ENCODE data around the gene IBA57. TPM values are rescaled to one million over a fixed set of nuclear protein-coding genes. Genes with fewer than 3 reads are reported as not detected.
"Not testable (repeated sequence)": the region's sequence is repeated elsewhere in the genome, so short reads cannot be mapped to it uniquely, and the experiment has no call there.

IBA57 gene
- total and polyA plus RNA-seq, 2 donors = 1.7 to 4.2 TPM

DNA sequence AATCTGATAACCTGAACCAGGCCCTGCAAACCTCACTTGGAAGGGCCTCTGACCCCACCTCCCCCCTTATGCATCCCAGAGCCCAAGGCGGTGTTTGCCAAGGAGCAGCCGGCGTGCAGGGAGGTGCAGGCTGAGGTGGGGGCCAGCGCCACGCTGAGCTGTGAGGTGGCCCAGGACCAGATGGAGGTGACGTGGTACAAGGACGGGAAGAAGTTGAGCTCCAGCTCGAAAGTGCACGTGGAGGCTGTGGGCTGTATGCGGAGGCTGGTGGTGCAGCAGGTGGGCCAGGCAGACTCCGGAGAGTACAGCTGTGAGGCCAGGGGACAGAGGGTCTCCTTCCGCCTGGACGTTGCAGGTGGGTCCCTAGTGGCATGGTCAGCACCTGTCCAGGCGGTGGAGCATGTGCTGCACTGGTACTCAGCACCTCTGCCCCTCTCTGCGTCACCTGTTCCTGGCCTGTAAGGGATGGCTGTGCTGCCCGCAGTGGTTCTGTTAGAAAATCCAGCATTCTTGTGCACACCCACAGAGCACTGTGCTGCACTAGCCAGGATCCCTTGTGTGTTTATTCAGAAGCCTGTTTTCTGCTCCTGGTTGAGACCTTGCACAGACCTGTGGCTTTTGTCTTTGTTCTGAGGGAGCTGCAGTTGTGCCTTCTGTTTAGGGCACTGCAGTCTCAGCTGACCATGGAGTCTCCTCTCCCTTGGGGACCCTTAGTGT, 53.8 kb downstream of the IBA57 start:
- no peak for DNase-seq (ENCODE audit: low read depth in 6 of 9, low spot score in 9 of 9)

DNA sequence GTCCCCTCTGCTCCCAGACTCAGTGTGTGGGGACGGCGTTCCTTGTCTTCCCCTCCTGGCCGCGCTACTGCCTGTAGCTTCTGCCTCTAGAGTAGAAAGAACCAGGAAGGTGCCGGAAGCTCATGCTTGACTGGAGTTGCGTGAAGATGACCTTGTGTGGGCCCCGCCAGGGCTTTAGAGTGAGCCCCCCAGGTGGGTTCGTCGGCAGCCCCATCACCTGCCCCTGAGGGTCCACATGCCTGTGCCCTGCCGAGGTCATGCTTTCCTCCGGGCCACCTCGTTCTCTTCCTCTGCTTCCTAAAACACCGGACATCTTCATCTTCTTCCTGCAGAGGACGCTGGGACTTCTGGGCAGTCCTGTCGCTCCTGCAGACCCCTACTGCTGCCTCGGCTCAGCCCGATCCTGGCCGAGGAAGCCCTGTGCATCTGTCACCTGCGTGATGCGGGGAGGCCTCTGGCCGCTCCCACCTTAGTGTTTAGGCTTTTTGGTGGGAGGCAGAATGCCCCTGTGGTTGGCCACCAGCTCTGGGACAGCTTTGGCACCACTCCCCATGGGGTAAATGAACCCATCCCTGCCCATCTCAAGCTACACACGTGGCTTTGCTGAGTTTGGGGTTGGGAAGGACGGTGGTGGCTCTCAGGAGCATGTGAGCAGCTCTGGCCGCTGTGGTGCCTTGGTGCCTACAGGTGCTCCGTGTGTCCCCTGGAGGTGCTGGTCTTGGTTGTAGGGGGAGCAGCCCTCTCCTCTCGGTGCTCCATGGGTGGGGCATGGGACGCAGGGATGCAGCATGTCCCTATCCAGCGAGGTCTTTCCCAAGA, 54.6 kb downstream of the IBA57 start:
- H3K27me3 ChIP-seq (ENCODE audit: control insufficient read depth in 2 of 2, insufficient read depth in 1 of 2, low read length in 1 of 2) = no peaks in the 10 kb centered on the region
- H3K4me3 ChIP-seq (ENCODE audit: low read length in 2 of 2) = no peak overlapping the region
- H3K36me3 ChIP-seq (ENCODE audit: control insufficient read depth in 2 of 2, insufficient read depth in 2 of 2, low read length in 1 of 2) = peaks cover 41 to 60% of the 10 kb centered on the region in 2 donors
- WGBS = 98% methylated on average over 28 of the region's 28 CpGs
- H3K9me3 ChIP-seq (ENCODE audit: control insufficient read depth in 2 of 2, insufficient read depth in 1 of 2, low read length in 1 of 2) = peaks cover 4 to 11% of the 10 kb centered on the region in 2 donors
- no peak overlapping the region for H3K27ac ChIP-seq (ENCODE audit: low read depth in 1 of 2, low read length in 1 of 2)
- no peak for DNase-seq (ENCODE audit: low read depth in 6 of 9, low spot score in 9 of 9)
- no peaks in the 10 kb centered on the region for H3K4me1 ChIP-seq (ENCODE audit: control insufficient read depth in 2 of 2, insufficient read depth in 2 of 2, low read length in 2 of 2)

More for the DNA sequence above, 53.8 kb downstream of the IBA57 start:
- no peaks in the 10 kb centered on the region for H3K27me3 ChIP-seq (ENCODE audit: control insufficient read depth in 2 of 2, insufficient read depth in 1 of 2, low read length in 1 of 2)
- 99% methylated on average over 16 of the region's 16 CpGs for WGBS
- H3K9me3 ChIP-seq (ENCODE audit: control insufficient read depth in 2 of 2, insufficient read depth in 1 of 2, low read length in 1 of 2) = peaks cover under 1 to 5% of the 10 kb centered on the region in 2 donors
- H3K36me3 ChIP-seq (ENCODE audit: control insufficient read depth in 2 of 2, insufficient read depth in 2 of 2, low read length in 1 of 2) = peaks cover 35 to 59% of the 10 kb centered on the region in 2 donors
- H3K27ac ChIP-seq (ENCODE audit: low read depth in 1 of 2, low read length in 1 of 2) = no peak overlapping the region
- no peak overlapping the region for H3K4me3 ChIP-seq (ENCODE audit: low read length in 2 of 2)
- peaks cover 0 to under 1% of the 10 kb centered on the region in 2 donors for H3K4me1 ChIP-seq (ENCODE audit: control insufficient read depth in 2 of 2, insufficient read depth in 2 of 2, low read length in 2 of 2)

DNA sequence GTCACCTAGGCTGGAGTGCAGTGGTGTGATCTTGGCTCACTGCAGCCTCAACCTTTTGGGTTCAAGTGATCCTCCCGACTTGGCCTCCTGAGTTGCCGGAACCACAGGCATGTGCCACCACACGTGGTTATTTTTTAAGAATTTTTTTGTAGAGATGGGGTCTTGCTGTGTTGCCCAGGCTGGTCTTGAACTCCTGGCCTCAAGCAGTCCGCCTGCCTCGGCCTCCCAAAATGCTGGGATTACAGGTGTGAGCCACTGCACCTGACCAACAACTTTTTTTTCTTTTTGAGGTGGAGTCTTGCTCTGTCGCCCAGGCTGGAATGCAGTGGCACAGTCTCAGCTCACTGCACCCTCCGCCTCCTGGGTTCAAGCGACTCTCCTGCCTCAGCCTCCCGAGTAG, 55.5 kb downstream of the IBA57 start:
- H3K27me3 ChIP-seq (ENCODE audit: control insufficient read depth in 2 of 2, insufficient read depth in 1 of 2, low read length in 1 of 2); H3K4me3 ChIP-seq (ENCODE audit: low read length in 2 of 2); DNase-seq (ENCODE audit: low read depth in 6 of 9, low spot score in 9 of 9); H3K4me1 ChIP-seq (ENCODE audit: control insufficient read depth in 2 of 2, insufficient read depth in 2 of 2, low read length in 2 of 2); H3K27ac ChIP-seq (ENCODE audit: low read depth in 1 of 2, low read length in 1 of 2): not testable (repeated sequence)
- H3K9me3 ChIP-seq (ENCODE audit: control insufficient read depth in 2 of 2, insufficient read depth in 1 of 2, low read length in 1 of 2) = peaks cover 4 to 11% of the 10 kb centered on the region in 2 donors
- H3K36me3 ChIP-seq (ENCODE audit: control insufficient read depth in 2 of 2, insufficient read depth in 2 of 2, low read length in 1 of 2) = peaks cover 45 to 65% of the 10 kb centered on the region in 2 donors
- 97% methylated on average over 9 of the region's 9 CpGs for WGBS

DNA sequence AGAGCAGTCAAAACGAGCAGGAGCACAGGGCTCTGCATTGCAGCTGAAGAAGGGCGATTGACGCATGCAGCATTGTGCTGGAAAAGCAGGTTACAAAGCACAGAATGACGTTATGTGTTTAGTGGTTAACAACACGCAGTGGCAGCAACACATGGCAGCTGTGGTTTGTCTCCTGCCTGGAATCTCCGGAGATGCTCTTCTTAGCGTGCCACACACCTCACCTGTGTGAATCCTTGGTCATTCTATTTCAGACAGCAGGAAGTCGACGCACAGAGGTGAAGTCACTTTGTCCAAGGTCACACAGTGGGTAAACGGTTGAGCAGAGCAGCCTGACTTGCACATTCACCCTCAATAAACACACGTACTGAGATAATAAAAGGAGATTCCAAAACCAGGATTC, 56.9 kb downstream of the IBA57 start:
- H3K4me1 ChIP-seq (ENCODE audit: control insufficient read depth in 2 of 2, insufficient read depth in 2 of 2, low read length in 2 of 2) = no peaks in the 10 kb centered on the region
- H3K27ac ChIP-seq (ENCODE audit: low read depth in 1 of 2, low read length in 1 of 2) = no peak overlapping the region
- no peaks in the 10 kb centered on the region for H3K27me3 ChIP-seq (ENCODE audit: control insufficient read depth in 2 of 2, insufficient read depth in 1 of 2, low read length in 1 of 2)
- peaks cover 4 to 11% of the 10 kb centered on the region in 2 donors for H3K9me3 ChIP-seq (ENCODE audit: control insufficient read depth in 2 of 2, insufficient read depth in 1 of 2, low read length in 1 of 2)
- 96% methylated on average over 11 of the region's 11 CpGs for WGBS
- DNase-seq (ENCODE audit: low read depth in 6 of 9, low spot score in 9 of 9) = no peak
- H3K36me3 ChIP-seq (ENCODE audit: control insufficient read depth in 2 of 2, insufficient read depth in 2 of 2, low read length in 1 of 2) = peaks cover 45 to 64% of the 10 kb centered on the region in 2 donors
- H3K4me3 ChIP-seq (ENCODE audit: low read length in 2 of 2) = no peak overlapping the region

DNA sequence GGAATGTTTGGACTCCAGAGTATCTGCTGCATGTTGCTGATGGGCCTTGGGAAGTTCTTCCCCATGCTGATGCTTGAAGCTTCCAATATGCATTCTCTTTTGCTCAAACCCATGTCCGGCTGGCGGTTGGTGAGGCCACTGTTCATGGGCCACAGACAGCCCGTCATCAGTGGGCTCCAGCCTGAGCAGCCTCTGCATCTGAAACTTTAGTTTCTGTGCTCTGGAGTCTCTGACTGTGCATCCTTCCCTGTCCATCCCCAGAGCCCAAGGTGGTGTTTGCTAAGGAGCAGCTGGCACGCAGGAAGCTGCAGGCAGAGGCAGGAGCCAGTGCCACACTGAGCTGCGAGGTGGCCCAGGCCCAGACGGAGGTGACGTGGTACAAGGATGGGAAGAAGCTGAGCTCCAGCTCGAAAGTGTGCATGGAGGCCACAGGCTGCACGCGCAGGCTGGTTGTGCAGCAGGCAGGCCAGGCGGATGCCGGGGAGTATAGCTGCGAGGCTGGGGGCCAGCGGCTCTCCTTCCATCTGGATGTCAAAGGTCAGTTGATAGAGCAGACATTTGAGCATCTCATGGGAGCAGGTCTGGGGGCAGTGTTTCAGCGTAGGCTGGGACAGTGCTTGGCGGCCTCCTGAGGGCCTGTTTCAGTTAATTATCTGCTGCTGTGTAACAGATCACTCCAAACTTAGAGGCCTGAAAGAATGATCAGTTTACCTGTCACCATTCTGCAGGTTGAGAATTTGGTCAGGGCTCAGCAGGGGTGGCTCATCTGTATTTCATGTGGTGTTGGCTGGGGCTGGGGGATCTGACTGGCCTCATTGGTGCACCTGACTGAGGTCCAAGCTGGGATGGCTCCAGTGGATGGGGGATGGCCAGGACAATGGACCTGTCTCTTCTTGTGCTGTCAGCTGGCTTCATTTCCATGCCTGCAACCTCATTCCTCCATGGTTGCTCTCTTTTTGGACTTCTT, 58.9 kb downstream of the IBA57 start:
- 92% methylated on average over 16 of the region's 16 CpGs for WGBS
- Histone ChIP-seq H3K4me3 (ENCODE audit: low read length in 2 of 2) (no peak overlapping the region), H3K9me3 (ENCODE audit: control insufficient read depth in 2 of 2, insufficient read depth in 1 of 2, low read length in 1 of 2) (peaks cover 4 to 11% of the 10 kb centered on the region in 2 donors), H3K36me3 (ENCODE audit: control insufficient read depth in 2 of 2, insufficient read depth in 2 of 2, low read length in 1 of 2) (peaks cover 37 to 56% of the 10 kb centered on the region in 2 donors), H3K27me3 (ENCODE audit: control insufficient read depth in 2 of 2, insufficient read depth in 1 of 2, low read length in 1 of 2) (no peaks in the 10 kb centered on the region), H3K4me1 (ENCODE audit: control insufficient read depth in 2 of 2, insufficient read depth in 2 of 2, low read length in 2 of 2) (no peaks in the 10 kb centered on the region), H3K27ac (ENCODE audit: low read depth in 1 of 2, low read length in 1 of 2) (no peak overlapping the region)
- DNase-seq (ENCODE audit: low read depth in 6 of 9, low spot score in 9 of 9) = no peak

DNA sequence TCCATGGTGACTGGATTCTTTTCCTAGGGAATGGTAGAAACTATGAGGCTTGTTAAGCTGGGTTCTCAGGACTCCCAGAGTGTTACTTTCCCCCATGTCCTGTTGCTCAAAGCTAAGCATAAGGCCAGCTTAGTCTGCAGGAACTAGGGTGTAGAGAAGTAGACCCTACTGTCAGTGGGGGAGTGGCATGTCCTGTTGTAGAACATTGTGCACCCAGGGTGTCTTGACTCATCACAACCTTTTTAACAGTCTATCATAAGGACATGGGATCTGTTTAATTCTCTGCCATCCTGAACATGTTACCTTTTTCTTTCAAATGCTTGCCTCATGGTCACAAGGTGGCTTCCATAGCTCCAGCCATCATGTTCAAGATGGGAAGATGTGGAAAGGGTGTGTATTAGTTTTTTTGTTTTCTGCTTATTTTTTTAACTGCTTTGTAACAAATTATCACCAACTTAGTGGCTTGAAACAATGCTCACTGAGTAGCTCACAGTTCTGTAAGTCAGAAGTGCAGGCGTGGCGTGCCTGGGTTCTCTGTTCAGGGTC, 59.6 kb downstream of the IBA57 start:
- no peak for DNase-seq (ENCODE audit: low read depth in 6 of 9, low spot score in 9 of 9)
- 58% methylated on average over 2 of the region's 2 CpGs for WGBS
- Histone ChIP-seq H3K4me1 (ENCODE audit: control insufficient read depth in 2 of 2, insufficient read depth in 2 of 2, low read length in 2 of 2) (no peaks in the 10 kb centered on the region), H3K27me3 (ENCODE audit: control insufficient read depth in 2 of 2, insufficient read depth in 1 of 2, low read length in 1 of 2) (no peaks in the 10 kb centered on the region), H3K27ac (ENCODE audit: low read depth in 1 of 2, low read length in 1 of 2) (no peak overlapping the region), H3K4me3 (ENCODE audit: low read length in 2 of 2) (no peak overlapping the region), H3K36me3 (ENCODE audit: control insufficient read depth in 2 of 2, insufficient read depth in 2 of 2, low read length in 1 of 2) (peaks cover 33 to 48% of the 10 kb centered on the region in 2 donors), H3K9me3 (ENCODE audit: control insufficient read depth in 2 of 2, insufficient read depth in 1 of 2, low read length in 1 of 2) (peaks cover 4 to 11% of the 10 kb centered on the region in 2 donors)

DNA sequence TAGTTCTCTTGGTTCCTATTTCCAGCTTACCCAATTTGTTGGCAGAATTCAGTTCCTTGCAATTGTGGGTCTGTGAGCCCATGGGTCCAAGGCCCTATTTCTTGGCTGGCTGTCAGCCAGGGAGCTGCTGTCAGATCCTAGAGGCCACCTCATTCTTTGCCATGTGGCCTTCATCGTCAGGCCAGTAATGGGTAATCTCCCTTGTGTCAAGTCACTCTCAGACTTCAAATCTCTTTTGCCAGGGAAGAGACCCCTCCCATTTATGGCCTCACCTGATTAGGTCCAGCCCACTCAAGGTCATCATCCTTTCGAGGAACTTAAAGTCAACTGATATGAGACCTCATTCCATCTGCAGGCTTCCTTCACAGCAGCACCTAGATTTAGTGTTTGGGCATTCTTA, 60.1 kb downstream of the IBA57 start:
- no peak for DNase-seq (ENCODE audit: low read depth in 6 of 9, low spot score in 9 of 9)
- H3K27ac ChIP-seq (ENCODE audit: low read depth in 1 of 2, low read length in 1 of 2) = no peak overlapping the region
- peaks cover 4 to 11% of the 10 kb centered on the region in 2 donors for H3K9me3 ChIP-seq (ENCODE audit: control insufficient read depth in 2 of 2, insufficient read depth in 1 of 2, low read length in 1 of 2)
- H3K36me3 ChIP-seq (ENCODE audit: control insufficient read depth in 2 of 2, insufficient read depth in 2 of 2, low read length in 1 of 2) = peaks cover 33 to 45% of the 10 kb centered on the region in 2 donors
- 72% methylated on average over 2 of the region's 2 CpGs for WGBS
- H3K4me1 ChIP-seq (ENCODE audit: control insufficient read depth in 2 of 2, insufficient read depth in 2 of 2, low read length in 2 of 2) = no peaks in the 10 kb centered on the region
- H3K27me3 ChIP-seq (ENCODE audit: control insufficient read depth in 2 of 2, insufficient read depth in 1 of 2, low read length in 1 of 2) = no peaks in the 10 kb centered on the region
- no peak overlapping the region for H3K4me3 ChIP-seq (ENCODE audit: low read length in 2 of 2)

DNA sequence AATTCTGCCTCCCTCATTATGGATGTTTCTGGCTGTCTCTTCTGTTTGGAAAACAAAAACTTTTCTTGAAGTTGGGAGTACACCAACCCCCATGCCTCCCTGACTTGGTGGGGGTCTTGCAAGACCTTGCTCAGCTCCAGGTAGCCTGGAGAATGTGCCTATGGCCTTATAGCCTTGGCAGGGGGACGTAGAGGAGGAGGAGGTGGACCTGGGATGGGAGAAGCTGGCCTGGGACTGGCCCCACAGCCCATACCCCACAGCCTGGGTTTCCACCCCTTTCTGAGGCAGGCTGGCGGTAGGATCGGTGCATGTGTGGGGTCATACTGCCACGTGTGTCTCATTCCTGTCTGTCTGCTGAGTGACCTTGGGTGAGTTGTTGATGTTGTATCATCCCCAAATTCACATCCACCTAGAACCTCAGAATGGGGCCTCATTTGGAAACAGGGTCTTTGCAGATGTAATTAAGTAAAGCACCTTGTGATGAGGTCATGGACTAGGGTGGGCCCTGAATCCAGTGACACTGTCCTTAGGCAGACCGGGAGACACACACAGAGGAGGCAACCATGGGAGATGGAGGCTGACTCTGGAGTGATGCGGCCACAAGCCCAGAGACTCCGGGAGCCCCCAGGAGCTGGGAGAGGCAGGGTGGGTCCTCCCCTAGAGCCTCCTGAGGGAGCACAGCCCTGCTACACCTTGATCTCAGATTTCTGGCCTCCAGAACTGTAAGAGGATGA, 60.7 kb downstream of the IBA57 start:
- peaks cover 33 to 42% of the 10 kb centered on the region in 2 donors for H3K36me3 ChIP-seq (ENCODE audit: control insufficient read depth in 2 of 2, insufficient read depth in 2 of 2, low read length in 1 of 2)
- no peaks in the 10 kb centered on the region for H3K27me3 ChIP-seq (ENCODE audit: control insufficient read depth in 2 of 2, insufficient read depth in 1 of 2, low read length in 1 of 2)
- peaks cover 4 to 11% of the 10 kb centered on the region in 2 donors for H3K9me3 ChIP-seq (ENCODE audit: control insufficient read depth in 2 of 2, insufficient read depth in 1 of 2, low read length in 1 of 2)
- H3K4me3 ChIP-seq (ENCODE audit: low read length in 2 of 2) = no peak overlapping the region
- WGBS = 97% methylated on average over 7 of the region's 7 CpGs
- no peak overlapping the region for H3K27ac ChIP-seq (ENCODE audit: low read depth in 1 of 2, low read length in 1 of 2)
- H3K4me1 ChIP-seq (ENCODE audit: control insufficient read depth in 2 of 2, insufficient read depth in 2 of 2, low read length in 2 of 2) = no peaks in the 10 kb centered on the region
- DNase-seq (ENCODE audit: low read depth in 6 of 9, low spot score in 9 of 9) = no peak

All from thymus (tissue), 11 donors.